GM21576 (cell line): ENCODE measurements around the gene PCGF3.
"Not testable (repeated sequence)": the region's sequence is repeated elsewhere in the genome, so short reads cannot be mapped to it uniquely, and the experiment has no call there.

Source experiments
- ATAC-seq: cut with Tn5 transposase; IDR thresholded peaks from one replicate; pipeline ENCODE4 v1.9.1; 2021; ENCODE audit warnings: mild to moderate bottlenecking, moderate library complexity; ENCODE audit not compliant: unreplicated experiment

The PCGF3 gene

DNA sequence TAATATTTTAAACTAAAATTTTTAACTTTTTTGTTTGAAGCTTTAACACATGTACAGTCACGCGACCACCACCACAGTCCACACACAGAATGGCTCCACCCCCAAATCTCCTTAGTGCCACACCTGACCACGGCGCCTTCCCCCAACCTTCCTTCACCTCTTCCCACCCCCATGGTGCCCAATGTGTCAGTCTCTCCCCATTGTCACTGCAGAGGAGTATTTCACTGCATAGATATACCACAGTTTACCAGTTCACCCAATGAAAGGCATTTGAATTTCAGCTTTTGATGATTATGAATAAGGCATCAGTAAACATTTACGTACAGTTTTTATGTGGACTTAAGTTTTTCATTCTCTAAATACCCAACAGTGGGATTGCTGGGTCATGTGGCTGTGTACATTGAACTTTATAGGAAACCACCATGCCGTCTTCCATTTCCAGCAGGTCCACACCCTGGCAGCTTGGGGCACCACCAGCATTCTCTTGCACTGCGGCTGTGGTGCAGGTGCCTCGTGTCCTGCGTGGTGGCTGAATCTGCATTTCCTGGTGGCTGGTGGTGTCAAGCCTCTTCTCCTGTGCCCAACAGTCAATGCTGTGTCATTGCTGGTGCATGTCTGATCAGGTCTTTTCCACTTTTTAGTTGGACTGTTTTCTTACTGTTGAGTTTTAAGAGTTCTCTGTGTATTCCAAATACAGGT is 71.3 kb downstream of the PCGF3 start:
- ATAC-seq: no peak

GRCh38 chr4:777520-778262 is 72.1 kb downstream of the PCGF3 start:
- no peak for ATAC-seq

DNA sequence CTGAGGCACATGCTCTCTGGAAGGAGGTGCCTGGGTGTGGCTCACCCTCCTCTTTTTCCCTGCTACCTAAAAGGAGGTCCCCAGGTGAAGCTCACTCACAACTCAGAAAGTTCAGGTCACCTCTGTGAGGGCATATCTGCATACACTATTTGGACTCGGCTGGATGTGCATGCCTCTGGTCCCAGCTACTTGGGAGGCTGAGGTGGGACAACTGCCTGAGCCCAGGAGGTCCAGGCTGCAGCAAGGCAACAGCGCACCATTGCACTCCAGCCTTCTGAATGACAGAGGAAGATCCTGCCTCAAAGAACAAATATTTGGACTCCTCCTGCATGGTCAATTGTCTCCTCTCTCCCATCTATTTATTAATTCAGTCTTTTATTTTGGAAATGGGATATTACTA is 73.9 kb downstream of the PCGF3 start:
- ATAC-seq: no peak

GRCh38 chr4:780255-780654 is 74.6 kb downstream of the PCGF3 start:
- ATAC-seq: not testable (repeated sequence)

DNA sequence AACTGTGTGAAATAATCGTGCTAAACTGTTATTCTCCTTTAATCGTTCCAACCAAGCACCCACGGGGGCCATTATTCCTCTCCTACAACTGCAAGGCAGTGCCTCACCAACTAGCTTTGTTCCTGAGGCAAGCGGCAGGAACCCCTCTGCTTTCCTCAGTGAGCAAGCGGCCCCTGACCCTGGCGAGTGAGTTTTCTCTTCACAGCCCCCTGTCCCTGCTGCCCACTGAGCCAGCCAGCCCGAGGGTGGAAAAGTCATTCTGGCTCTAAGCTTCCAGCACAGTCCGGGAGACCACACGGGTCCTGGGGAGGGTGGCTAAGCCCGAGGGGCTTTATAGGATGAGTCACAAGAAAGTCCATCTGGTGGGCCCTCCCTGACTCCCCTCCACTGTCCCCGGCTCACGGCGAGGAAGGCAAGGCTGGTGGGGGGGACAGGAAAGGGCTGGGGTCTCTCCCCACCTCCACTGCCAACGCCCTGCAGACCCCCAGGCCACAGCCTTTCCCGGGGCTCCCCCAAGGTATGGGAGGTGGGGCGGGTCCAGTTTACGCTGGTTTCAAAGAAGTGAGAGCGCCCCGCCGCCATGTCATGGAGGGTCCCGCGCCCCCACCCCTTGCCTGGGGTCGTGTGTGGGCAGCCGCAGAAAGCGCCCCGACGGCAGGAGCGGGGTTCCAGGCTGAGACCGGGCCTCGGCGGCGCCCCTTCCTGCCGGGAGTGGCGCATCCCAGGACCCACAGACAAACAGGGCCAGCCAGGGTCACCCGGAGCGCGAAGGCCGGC is 75.3 kb downstream of the PCGF3 start:
- ATAC-seq: no peak

DNA sequence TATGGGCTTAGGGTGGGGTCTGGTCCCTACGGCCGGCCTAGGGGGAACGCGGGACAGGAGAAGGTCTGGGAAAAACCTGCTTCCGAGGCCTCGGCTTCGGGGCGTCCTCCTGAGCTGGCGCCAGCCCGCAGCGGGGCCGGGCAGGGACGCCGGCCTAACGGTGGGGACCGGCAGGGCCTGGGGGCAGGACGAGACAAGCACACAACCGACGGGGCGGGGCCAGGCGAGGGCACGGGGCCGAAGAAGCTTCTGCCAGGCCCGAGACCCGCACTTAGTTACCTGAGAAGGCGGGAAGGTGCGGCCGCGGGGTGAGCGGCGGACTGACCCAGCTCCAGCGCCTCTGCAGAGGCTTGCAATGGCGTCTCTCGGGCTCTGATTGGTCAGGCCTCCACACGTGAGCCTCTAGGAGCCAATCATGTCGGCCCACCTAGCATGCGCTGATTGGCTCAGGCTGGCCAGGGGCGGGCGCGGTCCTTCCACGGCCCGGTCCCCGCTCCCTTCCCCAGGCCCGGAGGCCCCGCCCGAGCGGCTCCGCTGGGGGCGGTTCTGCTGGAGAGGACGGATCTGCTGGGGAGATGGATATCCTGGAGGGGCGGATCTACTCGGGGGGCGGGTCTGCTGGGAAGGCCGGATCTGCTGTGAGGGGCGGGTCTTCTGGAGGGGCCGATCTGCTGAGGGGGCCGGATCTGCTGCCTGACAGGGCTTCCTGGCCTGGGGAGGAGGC is 76.0 kb downstream of the PCGF3 start:
- ATAC-seq: peak; percentile 95

- no peak for ATAC-seq
Observed at GRCh38 chr4:784401-785331, 79.0 kb downstream of the PCGF3 start.

DNA sequence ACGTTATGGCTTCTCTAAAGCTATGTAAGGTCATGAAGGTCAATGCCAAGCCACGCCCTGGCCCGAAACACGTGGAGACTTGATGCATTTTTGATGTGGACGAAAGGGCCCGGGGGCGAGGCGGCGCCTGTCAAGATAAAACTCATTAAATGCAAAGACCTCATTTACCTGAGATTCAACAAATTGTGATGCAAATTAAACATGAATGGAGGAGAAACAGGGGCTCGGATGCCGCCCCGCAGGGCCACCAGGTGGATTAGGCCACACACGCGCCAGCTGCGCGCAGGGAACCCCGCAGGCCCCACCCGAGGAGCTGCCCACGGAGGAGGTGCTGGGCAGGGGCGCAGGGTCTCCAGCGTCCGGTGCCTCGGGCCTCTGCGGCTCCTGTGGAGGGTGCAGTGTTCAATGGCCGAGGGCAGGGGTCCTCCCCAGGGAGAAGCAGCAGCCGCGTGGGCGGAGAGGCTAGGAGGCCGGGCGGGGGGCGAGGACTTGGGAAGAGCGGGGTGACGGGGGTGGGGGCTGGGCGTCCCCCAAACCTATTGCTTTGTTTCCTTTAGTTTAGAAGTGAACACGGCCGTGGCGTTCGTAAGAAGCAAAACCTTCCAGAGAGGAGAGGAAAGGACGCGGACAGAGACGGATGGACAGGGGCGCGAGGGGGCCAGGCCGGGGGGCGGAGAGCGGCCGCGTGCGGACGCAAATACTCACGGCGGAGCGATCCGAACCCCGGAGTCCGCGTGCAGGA is 79.9 kb downstream of the PCGF3 start:
- ATAC-seq: no peak

DNA sequence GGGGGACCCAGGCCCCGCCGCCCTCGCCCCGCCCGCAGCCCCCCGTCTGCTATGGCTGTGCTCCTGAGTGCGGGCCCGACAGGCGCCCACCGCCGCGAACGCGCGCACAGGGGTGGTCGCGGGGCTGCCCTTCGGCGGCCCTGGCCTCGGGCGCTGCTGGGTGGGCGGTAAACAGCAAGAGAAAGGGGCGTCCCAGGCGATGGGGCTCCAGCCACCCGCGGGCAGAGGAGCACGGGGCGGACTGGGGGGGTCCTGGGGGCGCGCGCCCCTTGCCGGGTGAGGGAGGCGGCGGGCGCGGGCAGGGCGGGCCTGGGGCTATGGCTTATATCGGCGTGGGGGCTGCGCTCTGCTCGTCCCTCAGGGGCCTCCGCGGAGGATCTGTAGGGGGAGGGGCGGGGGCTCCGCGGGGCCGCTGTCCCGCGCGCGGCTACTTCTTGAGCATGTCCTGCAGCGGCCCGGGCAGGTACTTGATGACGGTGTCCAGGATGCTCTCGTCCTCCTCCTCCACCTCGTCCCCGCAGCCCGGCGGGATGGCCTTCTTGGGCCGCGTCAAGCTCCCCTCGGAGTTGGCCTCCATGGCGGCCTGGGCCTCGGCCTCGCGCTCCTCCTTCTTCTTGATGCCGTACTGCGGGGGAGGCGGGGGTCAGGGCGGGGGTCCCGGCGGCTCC is 80.6 kb downstream of the PCGF3 start:
- ATAC-seq: no peak

GRCh38 chr4:786861-787300 is 81.2 kb downstream of the PCGF3 start:
- ATAC-seq: no peak

GRCh38 chr4:787561-787981 is 81.9 kb downstream of the PCGF3 start:
- no peak for ATAC-seq

DNA sequence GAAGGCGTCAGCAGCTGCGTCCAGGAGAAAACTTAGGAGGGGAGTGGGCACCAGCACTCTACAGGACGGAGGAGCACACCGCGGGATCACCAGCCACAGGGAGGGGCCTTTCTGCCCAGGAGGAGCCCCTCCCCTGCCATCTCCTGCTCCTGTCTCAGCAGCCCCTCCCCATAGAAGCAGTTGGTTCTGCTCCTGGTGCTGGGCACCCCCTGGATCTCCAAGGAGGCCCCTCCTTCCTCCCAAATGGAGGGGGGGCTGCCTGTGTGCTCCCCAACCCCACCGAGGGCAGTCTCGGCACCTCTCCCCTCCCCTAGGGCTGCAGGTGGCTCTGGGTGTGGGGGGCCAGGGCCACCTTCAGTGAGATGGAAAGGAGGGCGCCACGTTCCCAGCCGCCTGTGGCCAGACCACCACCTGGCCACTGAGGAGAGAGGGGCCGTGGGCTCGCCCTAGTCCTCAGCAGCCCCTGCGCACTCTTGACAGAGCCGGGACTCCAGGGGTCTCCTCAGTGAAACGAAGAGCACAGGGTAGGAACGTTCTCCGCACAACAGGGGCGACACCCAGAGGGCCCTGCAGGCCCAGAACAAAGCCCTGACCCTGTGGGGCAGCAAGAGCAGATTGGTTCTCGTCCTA is 82.5 kb downstream of the PCGF3 start:
- ATAC-seq: no peak

DNA sequence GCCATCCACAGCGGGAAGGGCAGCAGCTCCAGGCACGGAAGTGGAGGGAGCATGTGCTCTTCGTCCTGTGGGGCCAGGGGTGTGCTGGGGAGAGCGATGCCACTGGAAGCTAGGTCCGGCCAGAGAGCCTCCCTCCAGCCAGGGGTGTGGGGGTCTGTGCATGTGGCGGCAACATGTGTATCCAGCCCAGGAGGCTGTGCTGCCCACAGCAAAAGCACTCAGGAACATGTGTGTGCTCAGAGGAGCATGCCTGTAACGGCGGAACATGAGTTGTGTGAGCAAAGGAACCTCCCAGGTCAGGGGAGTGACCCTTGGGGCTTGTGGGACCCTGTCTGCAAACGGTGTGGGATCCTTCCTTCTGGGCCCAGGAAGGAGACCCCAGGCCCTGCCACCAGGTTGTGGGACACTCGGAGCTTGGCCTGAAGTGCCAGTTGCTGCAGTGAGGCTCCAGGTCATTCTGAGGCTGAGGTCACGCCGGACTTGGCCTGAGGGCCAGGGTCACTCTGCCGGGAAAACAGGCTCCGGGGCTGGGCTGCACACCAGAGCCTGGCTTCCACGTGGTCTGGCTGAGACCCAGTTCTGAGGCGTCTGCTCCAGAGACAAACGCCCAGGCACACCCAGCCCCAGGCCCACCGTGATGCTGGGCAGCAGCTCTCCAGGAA is 83.1 kb downstream of the PCGF3 start:
- ATAC-seq: no peak

GRCh38 chr4:789571-790465 is 84.2 kb downstream of the PCGF3 start:
- ATAC-seq: no peak

DNA sequence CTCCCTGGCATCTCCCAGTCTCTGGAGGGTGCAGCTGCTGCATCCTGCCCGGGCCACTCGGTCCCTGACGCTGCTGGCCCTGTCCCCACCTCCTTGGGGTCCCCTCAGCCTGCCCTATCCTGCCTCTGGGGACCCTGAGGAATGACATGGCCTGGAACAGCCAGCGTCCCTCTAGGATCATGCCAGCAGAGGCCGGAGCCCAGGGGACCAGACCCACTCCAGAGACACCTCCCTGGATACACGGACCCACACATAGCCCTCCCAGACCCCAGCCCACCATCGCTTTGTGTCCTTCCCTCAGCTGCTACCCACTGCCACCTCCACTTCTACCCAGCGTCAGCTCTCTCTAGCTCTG is 84.8 kb downstream of the PCGF3 start:
- ATAC-seq: no peak

DNA sequence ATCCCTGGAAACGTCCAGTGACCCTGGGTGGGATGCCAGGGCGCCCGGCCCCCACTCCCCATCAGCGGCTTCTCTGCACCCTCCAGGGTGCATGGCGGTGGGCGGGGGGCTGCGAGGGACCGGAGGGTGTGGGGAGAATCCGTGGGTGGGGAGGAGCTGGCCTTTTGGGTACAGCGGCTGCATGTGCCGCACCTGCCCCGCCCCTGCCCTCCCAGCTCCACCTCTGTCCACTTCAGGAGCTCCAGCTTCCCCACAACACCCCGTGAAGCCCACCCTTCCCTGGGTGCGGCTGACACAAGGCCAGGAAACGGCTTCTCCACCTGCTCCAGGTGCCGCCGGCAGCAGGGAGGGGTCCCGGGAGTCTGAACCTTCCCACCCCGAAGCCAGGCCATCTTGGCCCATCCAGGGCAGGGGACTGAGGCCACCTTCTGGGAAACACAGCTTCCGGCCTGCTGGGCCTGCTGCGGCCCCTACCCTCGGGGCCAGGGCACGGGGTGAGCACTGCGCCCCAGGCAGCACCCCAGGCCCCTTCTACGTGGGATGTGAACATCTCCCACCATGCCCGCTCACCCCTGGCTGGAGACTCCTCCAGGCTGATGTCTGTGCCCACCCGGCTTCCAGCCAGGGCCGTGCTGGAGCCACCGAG is 85.7 kb downstream of the PCGF3 start:
- ATAC-seq: no peak
